Neural cell (in vitro differentiated cells): ENCODE measurements around the gene GRID1. TPM values are rescaled to one million over a fixed set of nuclear protein-coding genes. Genes with fewer than 3 reads are reported as not detected.

Experiments
- H2AFZ ChIP-seq: fragments of 200-600, 300-800 bp; sonication (generic), shearing (Covaris generic); 2 replicates; pipeline ENCODE4 v1.6.0; 2014; ENCODE audit warnings: low read depth, mild to moderate bottlenecking, antibody characterized with exemption, low read length, moderate library complexity
- H3F3A ChIP-seq: fragments of 200-600 bp; shearing (Covaris generic); 2 replicates; pipeline ENCODE4 v1.6.1; 2016; ENCODE audit warnings: mild to moderate bottlenecking, moderate library complexity, mixed read lengths, antibody characterized with exemption, low read length; ENCODE audit not compliant: insufficient read depth, poor library complexity, severe bottlenecking
- H3K27ac ChIP-seq: fragments of 200-600, 300-800 bp; sonication (generic), shearing (Covaris generic); 2 replicates; pipeline ENCODE4 v1.5.1; 2014; ENCODE audit warnings: mild to moderate bottlenecking, low read length, moderate library complexity
- H3K27me3 ChIP-seq: fragments of 300-800, 200-600 bp; sonication (generic), shearing (Covaris generic); 2 replicates; pipeline ENCODE4 v1.6.0; 2014; ENCODE audit warnings: mild to moderate bottlenecking, low read depth, low read length, moderate library complexity; ENCODE audit not compliant: insufficient read depth
- H3K36me3 ChIP-seq: fragments of 300-800, 200-600 bp; sonication (generic), shearing (Covaris generic); 2 replicates; pipeline ENCODE4 v1.5.1; 2014; ENCODE audit warnings: mild to moderate bottlenecking, antibody characterized with exemption, low read length, moderate library complexity; ENCODE audit not compliant: insufficient read depth
- H3K4me2 ChIP-seq: fragments of 300-800, 200-600 bp; sonication (generic), shearing (Covaris generic); 2 replicates; pipeline ENCODE4 v1.6.0; 2014; ENCODE audit warnings: mild to moderate bottlenecking, low read length
- H3K4me3 ChIP-seq: fragments of 300-800, 200-600 bp; sonication (generic), shearing (Covaris generic); 2 replicates; pipeline ENCODE4 v1.5.1; 2014; ENCODE audit warnings: mild to moderate bottlenecking, low read length, moderate library complexity
- H3K79me2 ChIP-seq: fragments of 200-600 bp; shearing (Covaris generic); replicated peaks from 2 replicates; pipeline ENCODE4 v1.6.0; 2014; ENCODE audit warnings: mild to moderate bottlenecking, low read length, moderate library complexity; ENCODE audit not compliant: insufficient read depth
- H3K9ac ChIP-seq: fragments of 300-800, 200-600 bp; sonication (generic), shearing (Covaris generic); 2 replicates; pipeline ENCODE4 v1.6.1; 2016; ENCODE audit warnings: mild to moderate bottlenecking, low read length, mixed read lengths
- H3K9me2 ChIP-seq: fragments of 200-600 bp; shearing (Covaris generic); 2 replicates; pipeline ENCODE4 v1.6.1; 2016; ENCODE audit warnings: mild to moderate bottlenecking, low read length, mixed read lengths; ENCODE audit not compliant: insufficient read depth
- H3K9me3 ChIP-seq: fragments of 200-600, 300-800 bp; sonication (generic), shearing (Covaris generic); 2 replicates; pipeline ENCODE4 v1.6.1; 2016; ENCODE audit warnings: mild to moderate bottlenecking, mixed run types, low read length, moderate library complexity, mixed read lengths
- H4K20me1 ChIP-seq: fragments of 200-600 bp; shearing (Covaris generic); 2 replicates; pipeline ENCODE4 v1.6.1; 2016; ENCODE audit warnings: mild to moderate bottlenecking, mixed run types; ENCODE audit not compliant: insufficient read depth
- EP300 ChIP-seq: fragments of 450-650 bp; conservative IDR thresholded peaks from 2 replicates; pipeline ENCODE4 v1.6.1; 2014; ENCODE audit warnings: antibody characterized with exemption, mild to moderate bottlenecking, moderate library complexity; ENCODE audit not compliant: poor library complexity, severe bottlenecking
- EZH2 ChIP-seq: fragments of 200-600, 300-800 bp; shearing (Covaris generic), sonication (generic); IDR thresholded peaks from 2 replicates; pipeline ENCODE4 v1.6.1; 2014; ENCODE audit warnings: antibody characterized with exemption, low read length, borderline replicate concordance, mild to moderate bottlenecking; ENCODE audit not compliant: insufficient read depth, poor library complexity, severe bottlenecking
- MXI1 ChIP-seq: fragments of 450-650 bp; conservative IDR thresholded peaks from 2 replicates; pipeline ENCODE4 v1.6.1; 2014; ENCODE audit warnings: antibody characterized with exemption, mild to moderate bottlenecking; ENCODE audit not compliant: poor library complexity, severe bottlenecking
- POLR2AphosphoS5 ChIP-seq: IDR thresholded peaks from 2 replicates; pipeline ENCODE4 v1.6.1; 2012
- RAD21 ChIP-seq: fragments of 450-650 bp; conservative IDR thresholded peaks from 2 replicates; pipeline ENCODE4 v1.6.1; 2014; ENCODE audit warnings: antibody characterized with exemption, mild to moderate bottlenecking, moderate library complexity
- SMC3 ChIP-seq: fragments of 450-650 bp; conservative IDR thresholded peaks from 2 replicates; pipeline ENCODE4 v1.6.1; 2014; ENCODE audit warnings: antibody characterized with exemption, mild to moderate bottlenecking, moderate library complexity; ENCODE audit not compliant: poor library complexity
- TAF1 ChIP-seq: IDR thresholded peaks from 2 replicates; pipeline ENCODE4 v1.6.1; 2012; ENCODE audit warnings: low read depth
- polyA plus RNA-seq: library from polyadenylated mRNA; depleted of rRNA; stranded (reverse); fragments of >200 nt; gene quantifications from 2 replicates; pipeline ENCODE4 v1.2.3, GENCODE V29; 2014
- TF ChIP-seq, protein P1 (sequence below): IDR thresholded peaks from 2 replicates; pipeline ENCODE4 v1.6.1; 2012; ENCODE audit warnings: borderline replicate concordance
- TF ChIP-seq, protein P2 (sequence below): fragments of 450-650 bp; IDR thresholded peaks from 2 replicates; pipeline ENCODE4 v1.5.1; 2014; ENCODE audit warnings: antibody characterized with exemption, mild to moderate bottlenecking, moderate library complexity; ENCODE audit not compliant: poor library complexity, severe bottlenecking

Gene GRID1
- polyA plus RNA-seq, 1 donor from 2014 or later: 7.3 TPM

DNA sequence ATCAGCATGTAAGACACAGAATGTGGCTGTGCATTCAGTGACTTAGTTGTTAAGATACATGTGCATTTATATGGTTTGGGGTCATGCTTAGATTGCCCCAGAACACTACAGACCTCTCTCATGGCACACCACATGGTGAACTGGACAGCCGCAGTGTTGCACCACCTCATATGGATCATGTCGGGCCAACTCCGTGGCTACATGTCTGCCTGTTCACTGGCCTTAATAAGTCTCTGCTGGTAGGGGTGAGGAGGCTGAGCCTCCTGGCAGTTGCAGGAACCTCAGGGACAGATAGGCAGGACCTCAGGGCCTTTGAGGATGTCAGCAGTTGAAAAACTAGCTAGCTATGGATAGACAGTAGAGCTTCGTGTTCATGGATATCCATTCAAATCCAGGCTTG, 751.0 kb downstream of the GRID1 start:
- H3K4me2 ChIP-seq: no peak overlapping the region
- H4K20me1 ChIP-seq: no peaks in the 10 kb centered on the region
- no peak for TF ChIP-seq MXI1
- no peak overlapping the region for H3K27ac ChIP-seq
- H3K36me3 ChIP-seq: no peaks in the 10 kb centered on the region
- no peak overlapping the region for H3K4me3 ChIP-seq
- H3K79me2 ChIP-seq: no peaks in the 10 kb centered on the region
- no peaks in the 10 kb centered on the region for H3K9me2 ChIP-seq
- no peaks in the 10 kb centered on the region for H3K27me3 ChIP-seq
- H3F3A ChIP-seq: no peaks in the 10 kb centered on the region
- H3K9me3 ChIP-seq: no peaks in the 10 kb centered on the region
- no peak overlapping the region for H2AFZ ChIP-seq
- no peak overlapping the region for H3K9ac ChIP-seq

DNA sequence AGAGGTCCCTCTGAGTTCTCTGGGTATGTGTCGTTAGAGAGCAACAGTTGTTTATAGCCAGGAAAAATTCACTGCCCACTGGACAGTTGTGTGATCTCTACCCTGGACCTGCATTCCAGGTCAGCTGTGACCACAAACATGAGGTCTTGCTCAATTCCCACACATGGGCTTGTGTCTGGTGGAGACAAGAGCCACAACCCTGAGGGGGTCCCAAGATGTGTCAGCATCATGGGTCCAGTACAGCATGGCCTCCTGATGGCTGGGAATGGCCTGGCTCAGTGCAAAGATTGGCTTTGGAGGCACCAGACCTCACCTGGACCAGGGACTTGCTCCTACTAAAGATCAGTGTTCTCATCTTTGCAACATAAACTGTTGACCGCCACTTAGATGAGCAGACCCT, 751.6 kb downstream of the GRID1 start:
- Histone ChIP-seq H3K27ac (no peak overlapping the region), H3K4me3 (no peak overlapping the region), H3K9ac (no peak overlapping the region), H3F3A (no peaks in the 10 kb centered on the region), H3K36me3 (no peaks in the 10 kb centered on the region), H3K4me2 (no peak overlapping the region), H2AFZ (no peak overlapping the region), H3K79me2 (no peaks in the 10 kb centered on the region), H3K9me3 (no peaks in the 10 kb centered on the region), H3K9me2 (no peaks in the 10 kb centered on the region), H4K20me1 (no peaks in the 10 kb centered on the region), H3K27me3 (no peaks in the 10 kb centered on the region)
- TF ChIP-seq EZH2 (no peak), TAF1 (no peak), MXI1 (no peak), SMC3 (no peak), POLR2AphosphoS5 (no peak), RAD21 (no peak), EP300 (no peak)
- TF ChIP-seq, protein P1, sequence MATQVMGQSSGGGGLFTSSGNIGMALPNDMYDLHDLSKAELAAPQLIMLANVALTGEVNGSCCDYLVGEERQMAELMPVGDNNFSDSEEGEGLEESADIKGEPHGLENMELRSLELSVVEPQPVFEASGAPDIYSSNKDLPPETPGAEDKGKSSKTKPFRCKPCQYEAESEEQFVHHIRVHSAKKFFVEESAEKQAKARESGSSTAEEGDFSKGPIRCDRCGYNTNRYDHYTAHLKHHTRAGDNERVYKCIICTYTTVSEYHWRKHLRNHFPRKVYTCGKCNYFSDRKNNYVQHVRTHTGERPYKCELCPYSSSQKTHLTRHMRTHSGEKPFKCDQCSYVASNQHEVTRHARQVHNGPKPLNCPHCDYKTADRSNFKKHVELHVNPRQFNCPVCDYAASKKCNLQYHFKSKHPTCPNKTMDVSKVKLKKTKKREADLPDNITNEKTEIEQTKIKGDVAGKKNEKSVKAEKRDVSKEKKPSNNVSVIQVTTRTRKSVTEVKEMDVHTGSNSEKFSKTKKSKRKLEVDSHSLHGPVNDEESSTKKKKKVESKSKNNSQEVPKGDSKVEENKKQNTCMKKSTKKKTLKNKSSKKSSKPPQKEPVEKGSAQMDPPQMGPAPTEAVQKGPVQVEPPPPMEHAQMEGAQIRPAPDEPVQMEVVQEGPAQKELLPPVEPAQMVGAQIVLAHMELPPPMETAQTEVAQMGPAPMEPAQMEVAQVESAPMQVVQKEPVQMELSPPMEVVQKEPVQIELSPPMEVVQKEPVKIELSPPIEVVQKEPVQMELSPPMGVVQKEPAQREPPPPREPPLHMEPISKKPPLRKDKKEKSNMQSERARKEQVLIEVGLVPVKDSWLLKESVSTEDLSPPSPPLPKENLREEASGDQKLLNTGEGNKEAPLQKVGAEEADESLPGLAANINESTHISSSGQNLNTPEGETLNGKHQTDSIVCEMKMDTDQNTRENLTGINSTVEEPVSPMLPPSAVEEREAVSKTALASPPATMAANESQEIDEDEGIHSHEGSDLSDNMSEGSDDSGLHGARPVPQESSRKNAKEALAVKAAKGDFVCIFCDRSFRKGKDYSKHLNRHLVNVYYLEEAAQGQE: no peak
- TF ChIP-seq, protein P2, sequence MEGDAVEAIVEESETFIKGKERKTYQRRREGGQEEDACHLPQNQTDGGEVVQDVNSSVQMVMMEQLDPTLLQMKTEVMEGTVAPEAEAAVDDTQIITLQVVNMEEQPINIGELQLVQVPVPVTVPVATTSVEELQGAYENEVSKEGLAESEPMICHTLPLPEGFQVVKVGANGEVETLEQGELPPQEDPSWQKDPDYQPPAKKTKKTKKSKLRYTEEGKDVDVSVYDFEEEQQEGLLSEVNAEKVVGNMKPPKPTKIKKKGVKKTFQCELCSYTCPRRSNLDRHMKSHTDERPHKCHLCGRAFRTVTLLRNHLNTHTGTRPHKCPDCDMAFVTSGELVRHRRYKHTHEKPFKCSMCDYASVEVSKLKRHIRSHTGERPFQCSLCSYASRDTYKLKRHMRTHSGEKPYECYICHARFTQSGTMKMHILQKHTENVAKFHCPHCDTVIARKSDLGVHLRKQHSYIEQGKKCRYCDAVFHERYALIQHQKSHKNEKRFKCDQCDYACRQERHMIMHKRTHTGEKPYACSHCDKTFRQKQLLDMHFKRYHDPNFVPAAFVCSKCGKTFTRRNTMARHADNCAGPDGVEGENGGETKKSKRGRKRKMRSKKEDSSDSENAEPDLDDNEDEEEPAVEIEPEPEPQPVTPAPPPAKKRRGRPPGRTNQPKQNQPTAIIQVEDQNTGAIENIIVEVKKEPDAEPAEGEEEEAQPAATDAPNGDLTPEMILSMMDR: no peak

DNA sequence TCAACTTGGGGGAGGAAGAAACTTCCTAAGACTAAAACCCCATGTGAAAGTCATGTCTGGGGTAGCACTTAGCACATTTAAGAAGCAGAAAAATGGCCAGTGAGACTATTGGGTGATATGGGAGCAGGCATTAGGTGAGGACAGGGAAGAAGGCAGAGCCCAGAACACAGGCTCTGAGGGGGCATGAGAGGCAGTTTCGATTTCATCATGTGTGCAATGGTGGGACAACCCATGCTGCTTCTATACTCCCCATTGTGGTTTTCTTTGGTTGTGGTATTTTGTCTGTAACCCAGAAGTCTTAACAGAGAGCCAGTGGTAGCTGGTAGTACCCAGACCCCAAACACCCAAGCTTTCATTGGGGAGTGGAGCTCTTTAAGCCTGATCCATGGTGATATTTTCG, 752.0 kb downstream of the GRID1 start:
- no peak overlapping the region for H3K27ac ChIP-seq
- no peak overlapping the region for H3K4me3 ChIP-seq
- no peaks in the 10 kb centered on the region for H3K36me3 ChIP-seq
- no peaks in the 10 kb centered on the region for H3K27me3 ChIP-seq
- H3K9me2 ChIP-seq: no peaks in the 10 kb centered on the region
- no peak overlapping the region for H2AFZ ChIP-seq
- TF ChIP-seq EZH2 (no peak), EP300 (no peak), POLR2AphosphoS5 (no peak), MXI1 (no peak), TAF1 (no peak), SMC3 (no peak), RAD21 (no peak)
- TF ChIP-seq, protein P1: no peak
- TF ChIP-seq, protein P2: no peak
- H3K9ac ChIP-seq: no peak overlapping the region
- no peaks in the 10 kb centered on the region for H3K9me3 ChIP-seq
- no peak overlapping the region for H3K4me2 ChIP-seq
- no peaks in the 10 kb centered on the region for H3K79me2 ChIP-seq
- no peaks in the 10 kb centered on the region for H3F3A ChIP-seq
- H4K20me1 ChIP-seq: no peaks in the 10 kb centered on the region
